Activated gamma-delta T cell (primary cell): ENCODE results near the gene PTPRG.

Experiments
- DNase-seq: peaks from one replicate; lab custom pipeline; 2025; lab: John Stamatoyannopoulos, UW

Gene PTPRG

DNA sequence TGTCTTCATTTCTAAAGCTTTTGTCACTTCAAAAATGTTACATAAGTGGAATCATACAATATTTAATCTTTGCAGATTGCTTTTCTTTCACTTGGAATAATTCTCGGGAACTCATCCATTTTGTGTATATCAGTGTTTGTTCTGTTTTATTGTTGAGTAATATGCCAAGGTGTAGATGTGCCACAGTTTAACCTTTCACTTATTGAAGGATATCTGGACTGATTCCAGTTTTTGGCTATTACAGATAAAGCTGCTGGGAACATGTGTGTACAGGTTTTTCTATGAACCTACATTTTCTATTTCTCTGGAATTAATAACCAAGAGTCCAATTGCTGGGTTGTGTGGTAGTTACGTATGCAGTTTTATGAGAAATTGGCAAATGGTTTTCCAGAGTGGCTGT, 334.9 kb downstream of the PTPRG start:
- DNase-seq, result no peak

DNA sequence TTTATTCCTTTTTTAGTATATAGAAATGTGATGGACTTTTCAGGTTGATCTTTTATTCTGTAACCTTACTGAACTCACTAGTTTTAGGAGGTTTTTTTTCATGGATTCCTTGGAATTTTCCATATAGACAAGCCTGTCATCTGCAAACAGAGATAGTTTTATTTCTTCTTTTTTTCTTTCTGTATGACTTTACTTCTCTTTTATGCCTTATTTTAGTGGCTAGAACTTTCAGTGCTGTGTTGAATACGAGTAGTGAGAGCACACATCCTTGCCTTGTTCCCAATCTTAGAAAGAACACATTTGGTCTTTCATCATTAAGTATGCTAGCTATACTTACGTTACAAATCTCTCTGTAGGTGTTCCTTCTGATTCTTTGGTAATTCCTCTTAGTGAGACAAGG, 336.5 kb downstream of the PTPRG start:
- DNase-seq, result no peak

DNA sequence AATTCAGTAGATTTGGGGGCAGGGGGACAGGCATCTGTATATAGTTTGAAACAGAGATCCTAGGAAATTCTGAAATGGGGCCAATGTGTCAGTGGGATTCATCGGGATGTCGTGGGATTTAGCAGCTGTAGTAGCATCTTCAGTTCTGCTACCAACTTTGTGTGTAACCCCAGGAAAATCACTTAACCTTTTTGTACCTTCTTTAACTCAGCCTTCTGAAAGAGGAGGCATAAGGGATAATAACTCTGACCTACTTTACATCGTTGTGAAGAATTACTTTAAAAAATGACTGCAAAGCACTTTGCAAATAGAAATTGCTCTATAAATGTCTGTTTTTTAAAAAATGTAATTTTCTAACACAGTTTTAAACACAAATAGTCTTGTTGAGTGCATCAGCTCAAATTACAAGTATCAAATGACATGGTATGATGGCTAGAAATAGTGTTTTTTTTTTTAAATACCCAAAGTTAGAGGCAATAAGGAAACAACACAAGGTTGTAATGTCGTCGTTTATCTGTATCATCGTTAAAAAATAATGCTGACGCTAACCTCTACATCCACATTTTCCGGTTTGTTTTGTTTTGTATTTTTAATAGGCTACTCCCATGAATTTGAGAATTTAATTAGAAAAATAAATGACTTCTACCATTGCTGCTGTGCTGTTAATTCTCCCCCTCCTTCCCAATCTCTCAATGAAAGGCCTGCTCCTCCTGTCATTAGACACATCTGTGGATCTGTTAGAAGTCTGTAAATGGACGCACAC, 338.5 kb downstream of the PTPRG start:
- DNase-seq, result no peak

DNA sequence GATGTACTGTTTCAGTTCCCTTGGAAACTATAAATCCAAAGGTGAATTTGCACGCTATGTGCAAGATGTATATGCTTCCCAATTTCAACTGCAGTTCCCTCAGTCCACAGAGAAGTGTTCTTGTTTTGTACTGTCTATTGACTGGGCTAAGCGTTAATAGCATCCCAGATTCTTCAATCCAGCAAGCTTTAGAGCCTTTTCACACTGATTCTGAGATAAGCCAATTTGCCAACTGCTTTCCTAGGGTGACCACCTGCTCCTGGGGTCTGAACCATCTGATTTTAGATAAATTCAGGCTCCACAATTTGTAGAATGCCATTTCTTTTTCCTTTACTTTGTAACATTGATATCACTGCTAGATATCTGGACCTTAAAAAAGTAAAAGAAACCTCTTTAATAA, 340.1 kb downstream of the PTPRG start:
- no peak for DNase-seq

- no peak for DNase-seq
Measured at GRCh38 chr3:61901986-61902385, 340.6 kb downstream of the PTPRG start.

- DNase-seq, result no peak
Measured at GRCh38 chr3:61903074-61903473, 341.7 kb downstream of the PTPRG start.

GRCh38 chr3:61903931-61904657, 342.7 kb downstream of the PTPRG start:
- no peak for DNase-seq

DNA sequence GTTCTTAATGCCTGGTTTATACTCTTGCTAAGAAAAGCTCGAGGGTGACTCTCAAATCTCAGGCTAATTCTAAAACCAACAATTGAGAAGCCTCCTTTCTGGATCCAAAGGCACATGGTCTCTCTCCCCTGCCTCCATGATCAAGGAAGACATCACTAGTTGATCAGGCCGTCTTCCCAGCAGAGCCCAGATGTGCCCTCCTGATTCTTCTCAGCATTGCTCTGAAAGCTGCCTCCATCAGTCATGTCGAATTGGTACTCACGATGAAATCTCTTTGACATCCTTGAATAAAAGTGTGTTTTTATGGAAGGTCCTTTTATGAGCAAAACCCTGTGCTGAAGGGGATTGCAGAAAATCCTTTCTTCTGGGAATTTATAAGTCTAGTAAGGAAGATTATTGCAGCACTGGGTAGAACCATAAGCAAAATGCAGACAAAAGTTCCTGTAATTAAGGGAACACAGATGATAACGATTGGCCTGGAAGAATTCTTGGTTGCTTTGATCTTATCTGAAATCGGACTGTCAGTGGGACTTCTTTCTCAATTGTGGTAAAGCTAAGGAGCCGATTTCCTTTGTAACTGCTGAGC, 345.9 kb downstream of the PTPRG start:
- no peak for DNase-seq

GRCh38 chr3:61908382-61908781, 347.0 kb downstream of the PTPRG start:
- no peak for DNase-seq

- DNase-seq, result no peak
Measured at GRCh38 chr3:61910732-61911131, 349.4 kb downstream of the PTPRG start.

- no peak for DNase-seq
Measured at GRCh38 chr3:61912158-61912557, 350.8 kb downstream of the PTPRG start.

DNA sequence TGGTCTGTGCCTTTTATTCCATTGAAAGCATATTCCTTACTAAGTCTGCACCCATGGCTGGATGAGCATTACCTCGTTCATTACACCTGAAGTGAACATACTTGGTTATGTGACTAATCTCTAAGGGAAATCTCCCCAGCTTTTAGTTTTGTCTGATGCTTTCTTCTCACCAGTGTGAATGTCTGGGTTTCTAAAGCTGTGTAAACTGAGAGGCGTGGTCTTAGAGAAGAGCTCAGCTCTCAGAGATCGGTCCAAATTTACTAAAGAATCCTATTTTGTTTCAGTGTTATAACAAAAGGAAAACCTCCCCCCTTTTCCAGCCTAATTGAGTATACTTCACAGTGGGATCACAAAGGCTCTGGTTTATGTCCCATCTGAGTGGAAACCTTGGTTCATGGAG, 352.3 kb downstream of the PTPRG start:
- no peak for DNase-seq

GRCh38 chr3:61914276-61914675, 352.9 kb downstream of the PTPRG start:
- no peak for DNase-seq

- DNase-seq, result no peak
Measured at GRCh38 chr3:61915296-61915695, 353.9 kb downstream of the PTPRG start.

- no peak for DNase-seq
Measured at GRCh38 chr3:61919371-61919770, 358.0 kb downstream of the PTPRG start.

DNA sequence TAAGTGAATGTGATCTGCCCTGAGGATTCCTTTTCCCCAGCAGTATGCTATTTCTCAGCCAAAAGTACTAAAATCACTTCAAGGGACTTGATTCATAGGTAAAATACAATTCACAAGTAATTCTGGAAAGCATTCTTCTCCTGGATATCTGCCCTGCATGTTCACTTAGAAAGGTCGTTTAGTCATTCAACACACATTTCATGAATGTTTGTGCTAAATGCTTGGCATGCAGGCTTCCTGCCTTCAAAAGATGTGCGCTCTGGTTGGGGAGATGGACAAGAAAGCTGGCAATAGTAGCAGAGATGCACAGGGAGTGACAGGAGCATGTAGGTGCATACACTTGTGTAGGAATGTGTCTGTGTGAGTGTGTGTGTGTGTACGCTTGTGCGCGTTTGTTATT, 360.7 kb downstream of the PTPRG start:
- no peak for DNase-seq

DNA sequence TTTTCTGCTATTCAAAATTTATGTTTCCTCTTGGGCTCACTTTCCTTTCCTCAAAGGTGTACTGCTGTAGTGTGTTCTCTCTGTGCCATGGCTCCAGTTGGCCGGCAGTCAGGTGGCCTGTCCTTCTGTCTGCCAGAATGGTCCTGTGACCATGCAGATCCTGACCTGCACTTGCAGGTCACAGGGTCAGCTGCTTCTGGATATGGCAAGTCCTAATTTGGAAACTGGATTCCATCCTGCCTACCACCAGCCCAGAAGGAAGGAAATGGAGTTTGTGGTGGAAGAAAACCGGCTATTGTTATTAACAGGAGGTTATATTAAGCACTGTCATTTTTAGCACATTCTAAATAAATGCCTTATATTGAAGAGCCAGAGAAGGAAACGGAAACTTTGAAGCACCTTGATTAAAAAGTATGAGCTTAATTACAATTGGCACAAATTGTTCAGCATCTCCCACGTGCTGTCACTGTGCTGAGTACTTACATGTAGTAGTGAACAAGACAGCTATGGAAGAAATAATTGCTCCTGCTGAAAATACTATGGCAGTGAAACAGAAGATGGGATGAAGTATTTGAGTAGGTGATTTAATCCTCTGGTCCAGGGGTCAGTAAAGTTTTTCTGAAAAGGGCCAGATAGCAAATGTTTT, 362.8 kb downstream of the PTPRG start:
- no peak for DNase-seq

DNA sequence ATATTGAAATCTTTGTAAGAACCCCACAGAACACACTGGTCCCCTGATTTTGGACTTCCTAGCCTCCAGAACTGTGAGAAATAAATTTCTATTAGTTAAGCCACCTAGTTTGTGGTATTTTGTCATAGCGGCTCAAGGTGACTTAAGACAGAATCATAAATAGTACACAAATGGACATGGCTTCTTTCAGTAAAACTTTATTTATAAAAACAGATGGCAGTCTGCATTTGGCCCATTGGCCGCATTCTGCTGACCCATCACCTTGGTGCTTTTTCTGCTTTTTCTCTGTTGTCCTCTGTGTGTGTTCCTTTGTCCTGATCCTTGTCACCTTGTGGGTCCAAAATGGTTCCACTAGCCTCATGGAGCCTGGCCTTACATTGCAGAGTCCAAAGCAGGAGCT, 363.6 kb downstream of the PTPRG start:
- no peak for DNase-seq

DNA sequence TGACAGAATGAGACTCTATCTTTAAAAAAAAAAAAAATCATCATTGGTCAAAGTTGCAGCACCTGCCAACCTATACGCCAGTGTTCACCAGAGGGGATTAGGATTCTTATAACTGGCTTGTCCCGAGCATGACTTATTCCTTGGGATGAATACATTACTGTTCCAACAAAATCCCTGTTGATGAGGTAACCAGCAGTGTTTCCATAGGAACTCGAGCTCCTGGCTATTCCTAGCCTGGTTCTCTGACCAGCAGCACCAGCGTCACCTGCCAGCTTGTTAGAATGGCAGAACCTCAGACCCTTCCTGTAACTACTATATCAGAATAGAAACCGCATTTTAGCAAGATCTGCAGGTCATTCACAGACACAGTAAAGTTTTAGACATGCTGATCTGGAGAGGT, 364.4 kb downstream of the PTPRG start:
- no peak for DNase-seq

- no peak for DNase-seq
Measured at GRCh38 chr3:61926923-61927322, 365.6 kb downstream of the PTPRG start.

DNA sequence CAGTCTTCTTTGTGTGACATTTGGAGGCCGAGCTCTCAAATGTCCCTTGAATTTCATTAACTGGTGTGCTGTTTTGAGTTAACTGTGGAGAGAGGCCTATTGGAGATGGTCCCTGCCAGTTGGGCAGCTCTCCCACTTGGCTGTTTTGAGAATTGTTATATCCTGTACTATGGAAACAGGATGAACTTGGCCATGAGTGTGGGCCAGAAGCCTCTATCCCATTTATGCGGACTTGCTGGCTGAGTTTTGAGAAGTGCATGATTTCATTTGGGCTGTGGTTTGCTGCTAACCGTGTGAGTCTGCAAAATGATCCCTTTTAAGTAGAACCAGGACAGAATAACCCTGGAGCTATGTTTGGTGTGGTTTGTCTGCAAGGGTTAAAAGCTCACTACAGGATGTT, 366.0 kb downstream of the PTPRG start:
- no peak for DNase-seq

- DNase-seq, result no peak
Measured at GRCh38 chr3:61928039-61928438, 366.7 kb downstream of the PTPRG start.
